Activated T-helper 1 cell treated with anti-CD3 and anti-CD28 coated beads, Interleukin-12 subunit alpha, Interleukin-12 subunit beta, Interleukin-2, Interleukin-4 antibody, amounts not matched to agents 30 ng/mL and 10 ng/mL and 1 ng/mL, durations not matched to agents 14 hours and 24 hours and 36 hours (primary cell): ENCODE results near the gene SHB. TPM values are rescaled to one million over a fixed set of nuclear protein-coding genes. Genes with fewer than 3 reads are reported as not detected.
"Not testable (repeated sequence)": the region's sequence is repeated elsewhere in the genome, so short reads cannot be mapped to it uniquely, and the experiment has no call there.

Source experiments
- DNase-seq: peaks from one replicate; pipeline ENCODE4 v3.0.0; 2021; ENCODE audit warnings: low spot score
- H3K27ac Mint-ChIP-seq: one replicate; pipeline ENCODE4 v1.8.0; 2021; ENCODE audit warnings: mild to moderate bottlenecking, mixed read lengths
- H3K27me3 Mint-ChIP-seq: one replicate; pipeline ENCODE4 v1.8.0; 2022; ENCODE audit warnings: mild to moderate bottlenecking, moderate library complexity, mixed read lengths; ENCODE audit not compliant: insufficient read depth
- H3K36me3 Mint-ChIP-seq: one replicate; pipeline ENCODE4 v1.8.0; 2021; ENCODE audit warnings: low read depth, mixed read lengths
- H3K4me1 Mint-ChIP-seq: one replicate; pipeline ENCODE4 v1.8.0; 2021; ENCODE audit warnings: low read depth, mixed read lengths
- H3K4me3 Mint-ChIP-seq: one replicate; pipeline ENCODE4 v1.8.0; 2021; ENCODE audit warnings: mild to moderate bottlenecking, moderate library complexity, mixed read lengths
- H3K9me3 Mint-ChIP-seq: one replicate; pipeline ENCODE4 v1.8.0; 2021; ENCODE audit warnings: mixed read lengths
- intact Hi-C: fragments of 100-400 bp; cut with micrococcal nuclease; formaldehyde crosslinking; loops from one replicate; pipeline ENCODE4 v1.15.1; 2024
- total RNA-seq: library from RNA; stranded (reverse); gene quantifications from 2 replicates; pipeline ENCODE4 v1.2.3, GENCODE V29; 2022

Gene SHB
- total RNA-seq, 1 donor from 2014 or later = 1.7 TPM

GRCh38 chr9:37971691-37972090, 97.3 kb downstream of the SHB start:
- H3K4me3 Mint-ChIP-seq = no peak overlapping the region
- no peaks in the 10 kb centered on the region for H3K36me3 Mint-ChIP-seq
- intact Hi-C loops = no loop called here
- no peak overlapping the region for H3K27ac Mint-ChIP-seq
- DNase-seq = no peak
- no peaks in the 10 kb centered on the region for H3K27me3 Mint-ChIP-seq
- no peaks in the 10 kb centered on the region for H3K4me1 Mint-ChIP-seq
- no peaks in the 10 kb centered on the region for H3K9me3 Mint-ChIP-seq

- Mint-ChIP-seq H3K27me3 (no peaks in the 10 kb centered on the region), H3K36me3 (no peaks in the 10 kb centered on the region), H3K9me3 (no peaks in the 10 kb centered on the region), H3K4me1 (no peaks in the 10 kb centered on the region), H3K27ac (no peak overlapping the region), H3K4me3 (no peak overlapping the region)
- DNase-seq = no peak
- intact Hi-C loops = no loop called here
Measured at GRCh38 chr9:37971108-37971459, 97.9 kb downstream of the SHB start.

GRCh38 chr9:37970301-37971107, 98.5 kb downstream of the SHB start:
- Mint-ChIP-seq H3K27me3 (no peaks in the 10 kb centered on the region), H3K36me3 (no peaks in the 10 kb centered on the region), H3K4me1 (no peaks in the 10 kb centered on the region), H3K9me3 (no peaks in the 10 kb centered on the region), H3K27ac (no peak overlapping the region), H3K4me3 (no peak overlapping the region)
- no peak for DNase-seq
- intact Hi-C loops = no loop called here

- peaks cover 5% of the 10 kb centered on the region for H3K4me1 Mint-ChIP-seq
Measured at GRCh38 chr9:37969558-37970300, 99.3 kb downstream of the SHB start.

GRCh38 chr9:37969130-37969529, 99.9 kb downstream of the SHB start:
- Mint-ChIP-seq H3K27me3 (no peaks in the 10 kb centered on the region), H3K36me3 (no peaks in the 10 kb centered on the region), H3K4me1 (peaks cover 11% of the 10 kb centered on the region), H3K9me3 (no peaks in the 10 kb centered on the region), H3K4me3 (no peak overlapping the region), H3K27ac (no peak overlapping the region)
- intact Hi-C loops = no loop called here
- DNase-seq = no peak

More at GRCh38 chr9:37969558-37970300, 99.3 kb downstream of the SHB start:
- no peak overlapping the region for H3K4me3 Mint-ChIP-seq
- H3K36me3 Mint-ChIP-seq = no peaks in the 10 kb centered on the region
- no peak for DNase-seq
- intact Hi-C loops = no loop called here
- no peaks in the 10 kb centered on the region for H3K9me3 Mint-ChIP-seq
- H3K27ac Mint-ChIP-seq = no peak overlapping the region
- no peaks in the 10 kb centered on the region for H3K27me3 Mint-ChIP-seq

- Mint-ChIP-seq H3K27ac (no peak overlapping the region), H3K36me3 (no peaks in the 10 kb centered on the region), H3K4me3 (no peak overlapping the region), H3K9me3 (no peaks in the 10 kb centered on the region), H3K4me1 (peaks cover 13% of the 10 kb centered on the region), H3K27me3 (peaks cover 1% of the 10 kb centered on the region)
- intact Hi-C loops = no loop called here
- no peak for DNase-seq
Measured at GRCh38 chr9:37968228-37968701, 100.8 kb downstream of the SHB start.

GRCh38 chr9:37967761-37968080, 101.3 kb downstream of the SHB start:
- H3K9me3 Mint-ChIP-seq = no peaks in the 10 kb centered on the region
- peaks cover 1% of the 10 kb centered on the region for H3K27me3 Mint-ChIP-seq
- DNase-seq = no peak
- H3K4me3 Mint-ChIP-seq = no peak overlapping the region
- H3K27ac Mint-ChIP-seq = no peak overlapping the region
- H3K36me3 Mint-ChIP-seq = no peaks in the 10 kb centered on the region
- peaks cover 13% of the 10 kb centered on the region for H3K4me1 Mint-ChIP-seq
- intact Hi-C loops = no loop called here

- Mint-ChIP-seq H3K27ac (no peak overlapping the region), H3K4me3 (no peak overlapping the region), H3K27me3 (peaks cover 1% of the 10 kb centered on the region), H3K4me1 (peaks cover 13% of the 10 kb centered on the region), H3K9me3 (no peaks in the 10 kb centered on the region), H3K36me3 (no peaks in the 10 kb centered on the region)
- no peak for DNase-seq
- intact Hi-C loops = no loop called here
Measured at GRCh38 chr9:37967014-37967760, 101.8 kb downstream of the SHB start.

- intact Hi-C loops = no loop called here
- Mint-ChIP-seq H3K9me3 (no peaks in the 10 kb centered on the region), H3K4me3 (no peak overlapping the region)
Measured at GRCh38 chr9:37966412-37967013, 102.5 kb downstream of the SHB start.

GRCh38 chr9:37965676-37966345, 103.2 kb downstream of the SHB start:
- H3K4me1 Mint-ChIP-seq = peaks cover 22% of the 10 kb centered on the region
- not testable (repeated sequence) for H3K27ac Mint-ChIP-seq, H3K36me3 Mint-ChIP-seq

More at GRCh38 chr9:37966412-37967013, 102.5 kb downstream of the SHB start:
- peaks cover 1% of the 10 kb centered on the region for H3K27me3 Mint-ChIP-seq
- no peak overlapping the region for H3K27ac Mint-ChIP-seq
- DNase-seq = no peak
- H3K36me3 Mint-ChIP-seq = no peaks in the 10 kb centered on the region
- H3K4me1 Mint-ChIP-seq = peaks cover 16% of the 10 kb centered on the region

GRCh38 chr9:37965116-37965515, 103.9 kb downstream of the SHB start:
- Mint-ChIP-seq H3K36me3 (no peaks in the 10 kb centered on the region), H3K4me3 (no peak overlapping the region), H3K9me3 (no peaks in the 10 kb centered on the region), H3K4me1 (peaks cover 22% of the 10 kb centered on the region), H3K27me3 (peaks cover 1% of the 10 kb centered on the region), H3K27ac (no peak overlapping the region)
- no peak for DNase-seq
- intact Hi-C loops = no loop called here

More at GRCh38 chr9:37965676-37966345, 103.2 kb downstream of the SHB start:
- H3K27me3 Mint-ChIP-seq, H3K4me3 Mint-ChIP-seq, intact Hi-C loops, DNase-seq, H3K9me3 Mint-ChIP-seq: not testable (repeated sequence)

GRCh38 chr9:37964740-37965081, 104.3 kb downstream of the SHB start:
- peaks cover 1% of the 10 kb centered on the region for H3K27me3 Mint-ChIP-seq
- intact Hi-C loops = no loop called here
- DNase-seq = no peak
- H3K36me3 Mint-ChIP-seq = no peaks in the 10 kb centered on the region
- H3K4me3 Mint-ChIP-seq = no peak overlapping the region
- H3K27ac Mint-ChIP-seq = no peak overlapping the region
- no peaks in the 10 kb centered on the region for H3K9me3 Mint-ChIP-seq
- peaks cover 22% of the 10 kb centered on the region for H3K4me1 Mint-ChIP-seq
